Mesodermal cell (in vitro differentiated cells): ENCODE results near the gene PSME2.

Source experiments
- H3K27ac ChIP-seq: 2 replicates; pipeline ENCODE4 v1.7.0; 2013; ENCODE audit warnings: mild to moderate bottlenecking, low read depth, low read length, moderate library complexity; ENCODE audit not compliant: severe bottlenecking
- H3K36me3 ChIP-seq: 2 replicates; pipeline ENCODE4 v1.7.1; 2013; ENCODE audit warnings: mild to moderate bottlenecking, low read length, moderate library complexity; ENCODE audit not compliant: control insufficient read depth, insufficient read depth
- H3K4me1 ChIP-seq: one replicate; pipeline ENCODE4 v1.7.1; 2013; ENCODE audit warnings: mild to moderate bottlenecking, low read length; ENCODE audit not compliant: insufficient read depth, control insufficient read depth, poor library complexity, severe bottlenecking
- H3K4me3 ChIP-seq: 2 replicates; pipeline ENCODE4 v1.7.0; 2013; ENCODE audit warnings: low read length, control low read depth, mild to moderate bottlenecking; ENCODE audit not compliant: insufficient read depth, poor library complexity, severe bottlenecking; ENCODE audit errors: extremely low read depth
- H3K9me3 ChIP-seq: 2 replicates; pipeline ENCODE4 v1.7.1; 2013; ENCODE audit warnings: mild to moderate bottlenecking, low read length, moderate library complexity; ENCODE audit not compliant: control insufficient read depth
- WGBS, 2 experiments: methylation state at CpG; one replicate each; pipeline ENCODE4 v1.1.5; 2013; ENCODE audit warnings: missing lambda C conversion rate in 2 of 2; ENCODE audit not compliant: insufficient coverage in 2 of 2; 5-methylcytosine and 5-hydroxymethylcytosine counted together

PSME2 gene

DNA sequence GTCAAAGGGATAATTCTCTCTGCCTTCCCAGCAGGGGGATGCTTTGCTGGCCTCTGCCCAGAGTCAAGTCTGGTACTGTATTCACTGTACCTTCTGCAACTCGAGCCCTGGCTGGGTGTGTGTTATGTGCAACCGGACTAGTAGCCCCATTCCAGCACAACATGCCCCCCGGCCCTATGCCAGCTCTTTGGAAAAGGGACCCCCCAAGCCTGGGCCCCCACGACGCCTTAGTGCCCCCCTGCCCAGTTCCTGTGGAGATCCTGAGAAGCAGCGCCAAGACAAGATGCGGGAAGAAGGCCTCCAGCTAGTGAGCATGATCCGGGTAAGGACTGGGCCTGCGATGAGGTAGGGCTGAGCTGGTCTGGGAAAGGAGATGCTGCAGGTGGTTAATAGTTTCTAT is 4.2 kb upstream of the PSME2 start:
- Histone ChIP-seq H3K27ac (no peak overlapping the region), H3K36me3 (peaks cover 73% of the 10 kb centered on the region), H3K9me3 (no peaks in the 10 kb centered on the region), H3K4me1 (peaks cover 6% of the 10 kb centered on the region), H3K4me3 (no peak overlapping the region)
- WGBS, 2 experiments: 96 to 100% methylated on average over 7 to 8 of the region's 9 CpGs

DNA sequence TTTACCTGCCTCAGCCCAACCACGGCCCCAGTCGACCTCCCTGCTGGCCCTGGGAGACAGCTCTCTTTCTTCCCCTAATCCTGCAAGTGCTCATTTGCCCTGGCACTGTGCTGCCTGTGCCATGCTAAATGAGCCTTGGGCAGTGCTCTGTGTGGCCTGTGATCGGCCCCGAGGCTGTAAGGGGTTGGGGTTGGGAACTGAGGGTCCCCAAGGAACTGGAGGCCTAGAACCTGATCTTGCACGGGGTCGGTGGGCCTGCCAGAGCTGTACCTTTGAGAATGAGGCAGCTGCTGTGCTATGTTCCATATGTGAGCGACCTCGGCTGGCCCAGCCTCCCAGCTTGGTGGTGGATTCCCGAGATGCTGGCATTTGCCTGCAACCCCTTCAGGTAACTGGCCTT is 3.7 kb upstream of the PSME2 start:
- peaks cover 67% of the 10 kb centered on the region for H3K36me3 ChIP-seq
- 95 to 98% methylated on average over 9 of the region's 9 CpGs for WGBS, 2 experiments
- H3K4me1 ChIP-seq: peaks cover 9% of the 10 kb centered on the region
- no peak overlapping the region for H3K27ac ChIP-seq
- no peak overlapping the region for H3K4me3 ChIP-seq
- no peaks in the 10 kb centered on the region for H3K9me3 ChIP-seq

DNA sequence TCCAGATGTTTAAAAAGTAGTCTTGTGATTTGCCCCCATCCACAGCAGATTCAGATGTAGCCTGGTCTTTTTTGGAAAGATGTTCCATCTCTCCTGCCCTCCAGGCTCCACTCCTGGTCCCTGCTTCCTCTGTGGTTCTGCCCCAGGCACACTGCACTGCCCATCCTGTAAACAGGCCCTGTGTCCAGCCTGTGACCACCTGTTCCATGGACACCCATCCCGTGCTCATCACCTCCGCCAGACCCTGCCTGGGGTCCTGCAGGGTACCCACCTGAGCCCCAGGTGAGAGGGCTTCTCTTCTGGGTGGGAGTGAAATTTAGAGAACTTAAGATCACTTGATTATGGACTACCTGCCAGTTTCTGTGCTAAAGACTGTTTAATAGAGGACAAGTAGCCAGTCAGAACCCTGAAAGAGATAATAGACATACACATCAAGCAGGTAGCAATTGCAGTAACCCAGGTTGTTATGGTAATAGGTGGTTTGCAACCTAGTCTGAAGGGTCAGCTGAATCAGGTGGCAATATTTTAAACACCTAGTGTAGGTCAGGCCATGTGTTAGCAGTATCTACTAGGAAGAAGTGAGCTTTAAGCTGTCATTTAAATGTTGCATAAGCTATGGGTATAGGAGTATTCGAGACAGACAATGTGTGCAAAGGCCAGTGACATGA is 3.0 kb upstream of the PSME2 start:
- no peaks in the 10 kb centered on the region for H3K9me3 ChIP-seq
- 100% methylated on average over 1 of the region's 3 CpGs for WGBS, 2 experiments
- peaks cover 9% of the 10 kb centered on the region for H3K4me1 ChIP-seq
- peaks cover 65% of the 10 kb centered on the region for H3K36me3 ChIP-seq
- H3K4me3 ChIP-seq: no peak overlapping the region
- no peak overlapping the region for H3K27ac ChIP-seq

DNA sequence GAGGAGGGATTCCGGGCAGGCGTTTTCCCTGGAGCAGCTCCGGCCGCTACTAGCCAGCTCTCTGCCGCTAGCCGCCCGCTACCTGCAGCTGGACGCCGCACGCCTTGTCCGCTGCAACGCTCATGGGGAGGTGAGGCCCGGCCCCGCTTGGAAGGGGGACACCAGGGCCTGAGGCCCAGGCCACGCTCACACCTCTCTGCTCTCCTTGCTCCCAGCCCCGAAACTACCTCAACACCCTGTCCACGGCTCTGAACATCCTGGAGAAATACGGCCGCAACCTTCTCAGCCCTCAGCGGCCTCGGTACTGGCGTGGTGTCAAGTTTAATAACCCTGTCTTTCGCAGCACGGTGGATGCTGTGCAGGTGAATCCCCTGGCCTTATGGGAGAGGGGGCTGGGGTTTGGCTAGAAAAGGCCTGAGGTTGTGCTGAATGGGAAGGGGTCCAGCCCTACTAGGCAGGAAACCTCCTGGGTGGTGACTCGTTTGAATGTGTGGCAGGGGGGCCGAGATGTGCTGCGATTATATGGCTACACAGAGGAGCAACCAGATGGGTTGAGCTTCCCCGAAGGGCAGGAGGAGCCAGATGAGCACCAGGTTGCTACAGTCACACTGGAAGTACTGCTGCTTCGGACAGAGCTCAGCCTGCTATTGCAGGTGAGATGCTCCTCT is 1.5 kb upstream of the PSME2 start:
- WGBS, 2 experiments: 7 to 9% methylated on average over 29 of the region's 29 CpGs
- peaks cover 62% of the 10 kb centered on the region for H3K36me3 ChIP-seq
- peaks cover 9% of the 10 kb centered on the region for H3K4me1 ChIP-seq
- peak overlapping the region; percentile 95 for H3K4me3 ChIP-seq
- peak overlapping the region; percentile 24 for H3K27ac ChIP-seq
- no peaks in the 10 kb centered on the region for H3K9me3 ChIP-seq

DNA sequence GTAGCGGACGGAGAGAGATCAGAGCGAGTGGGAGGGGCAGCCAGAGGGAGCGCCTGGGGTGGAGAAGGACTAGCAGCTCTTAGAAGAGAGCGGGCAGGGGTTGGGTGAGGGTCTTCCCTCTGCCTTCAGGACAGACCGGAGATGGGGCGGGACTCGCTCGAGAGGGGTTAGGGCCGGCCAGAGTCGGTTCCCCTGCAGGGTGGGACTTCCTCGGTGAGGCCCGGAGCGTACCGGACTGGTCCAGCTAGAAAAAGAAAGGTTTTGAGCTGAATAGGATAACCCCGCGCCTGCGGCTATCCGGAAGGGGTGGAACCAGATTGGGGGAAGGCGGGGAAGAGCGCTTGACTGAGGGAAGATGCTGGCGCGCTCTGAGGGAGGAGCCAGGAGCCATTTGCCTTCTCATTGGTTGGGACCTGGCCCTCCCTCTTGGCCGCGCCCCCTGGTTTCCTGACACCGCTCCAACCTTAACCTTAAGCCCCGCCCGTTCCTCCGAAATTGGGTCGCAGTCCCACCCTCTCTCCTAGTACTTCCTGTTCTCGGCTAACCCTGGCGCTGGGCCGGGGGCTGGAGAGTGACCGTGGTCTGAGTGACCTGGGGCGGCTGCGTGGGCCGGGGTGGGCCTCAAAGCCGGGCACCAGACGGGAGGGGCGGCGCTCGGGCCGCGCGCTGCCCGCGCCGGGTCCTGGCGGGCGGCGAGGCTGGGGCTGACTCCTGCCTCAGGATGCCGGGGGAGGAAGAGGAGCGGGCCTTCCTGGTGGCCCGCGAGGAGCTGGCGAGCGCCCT is 759 bp upstream of the PSME2 start, which contains the start of gene RNF31:
TSS of gene RNF31 (plus strand) at position 521 of the 783 bp plus-strand sequence. CDS start at position 722, 201 bp downstream.
- peaks cover 55% of the 10 kb centered on the region for H3K36me3 ChIP-seq
- H3K4me1 ChIP-seq: peaks cover 9% of the 10 kb centered on the region
- peak within 1 kb of the TSS; percentile 75 for H3K27ac ChIP-seq
- WGBS, 2 experiments: 0% methylated on average over 49 to 50 of the region's 57 CpGs
- peak within 1 kb of the TSS; percentile 95 for H3K4me3 ChIP-seq
- H3K9me3 ChIP-seq: no peaks in the 10 kb centered on the region

DNA sequence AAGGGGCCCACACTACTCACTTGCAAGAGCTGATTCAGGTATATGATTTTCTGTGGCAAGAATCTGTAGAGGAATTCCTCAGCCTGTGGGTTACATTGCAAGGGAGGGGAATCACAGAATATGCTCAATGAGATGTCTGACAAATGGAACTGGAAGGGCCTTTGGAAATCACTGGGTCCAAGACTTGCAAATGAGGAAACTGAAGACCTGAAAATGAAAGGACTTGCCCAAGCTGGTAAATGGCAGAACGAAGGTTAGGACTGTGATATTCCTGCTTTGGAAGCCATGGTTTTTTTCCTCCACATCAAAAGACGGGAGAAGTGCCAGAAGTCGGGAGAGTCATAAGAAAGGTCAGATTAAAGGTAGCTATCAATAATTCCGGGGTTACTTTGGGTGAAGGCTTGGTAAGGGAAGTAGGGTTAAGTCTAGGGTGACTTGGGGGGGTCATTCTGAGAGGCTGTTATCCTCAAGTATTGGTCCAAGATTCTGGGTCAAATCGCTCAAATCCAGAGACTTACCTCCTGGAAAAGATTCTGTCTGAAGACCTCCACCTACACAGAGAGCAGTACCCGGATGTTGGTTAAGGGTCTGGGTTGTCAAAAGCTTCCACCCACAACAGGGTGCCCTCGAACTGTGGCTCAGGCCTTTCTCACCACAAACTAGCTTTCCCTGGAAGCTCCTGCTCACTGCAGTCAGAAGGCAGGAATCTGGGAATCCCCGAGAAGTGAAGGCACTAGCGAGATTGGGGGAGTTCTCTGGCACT is 539 bp downstream of the PSME2 start:
- Histone ChIP-seq H3K9me3 (no peaks in the 10 kb centered on the region), H3K4me3 (peak overlapping the region; percentile 95), H3K4me1 (peaks cover 9% of the 10 kb centered on the region), H3K36me3 (peaks cover 42% of the 10 kb centered on the region), H3K27ac (peak overlapping the region; percentile 71)
- WGBS, 2 experiments: 47 to 66% methylated on average over 3 to 6 of the region's 9 CpGs

DNA sequence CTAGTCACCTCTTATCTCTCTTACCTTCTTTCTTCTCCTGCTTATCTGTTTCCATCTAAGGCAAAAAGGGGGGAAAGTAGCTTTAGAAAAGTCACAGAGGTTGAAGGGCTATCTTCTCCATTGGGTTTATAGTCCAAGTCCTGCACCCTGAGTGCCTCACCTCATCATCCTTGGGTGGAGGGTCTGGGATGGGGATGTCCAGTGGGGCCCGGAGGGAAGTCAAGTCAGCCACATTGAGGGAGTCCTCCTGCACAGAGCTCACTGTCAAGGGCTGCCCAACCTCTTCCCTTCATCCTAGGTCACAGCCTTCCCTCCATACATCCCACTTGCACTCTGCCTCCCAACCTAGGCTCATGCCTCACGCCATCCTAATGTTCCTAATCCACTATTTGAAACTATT is 1.2 kb downstream of the PSME2 start:
- H3K27ac ChIP-seq: no peak overlapping the region
- WGBS, 2 experiments: 100% methylated on average over 2 of the region's 2 CpGs; no CpG with 5 or more reads in 1 of the 2 experiments
- no peak overlapping the region for H3K4me3 ChIP-seq
- peaks cover 9% of the 10 kb centered on the region for H3K4me1 ChIP-seq
- peaks cover 35% of the 10 kb centered on the region for H3K36me3 ChIP-seq
- no peaks in the 10 kb centered on the region for H3K9me3 ChIP-seq

DNA sequence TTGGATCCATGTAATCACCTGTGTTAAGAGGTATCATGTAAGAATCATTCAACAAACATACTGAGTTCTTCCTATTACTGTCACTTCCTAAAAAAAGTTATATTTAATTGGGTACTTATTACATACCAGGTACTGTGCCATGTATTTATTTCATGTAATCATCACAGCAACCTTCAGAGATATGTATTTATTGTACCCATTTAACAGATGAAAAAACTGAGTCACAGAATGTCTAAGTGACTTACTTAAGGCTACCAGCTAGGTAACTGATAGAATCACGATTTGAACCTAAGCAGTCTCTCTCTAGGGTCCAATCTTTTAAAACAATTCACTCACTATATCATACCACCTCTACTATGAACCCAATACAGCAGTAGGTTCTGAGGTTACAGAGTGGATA is 2.0 kb downstream of the PSME2 start:
- Histone ChIP-seq H3K27ac (no peak overlapping the region), H3K9me3 (no peaks in the 10 kb centered on the region), H3K4me3 (no peak overlapping the region), H3K36me3 (peaks cover 31% of the 10 kb centered on the region), H3K4me1 (peaks cover 9% of the 10 kb centered on the region)
- WGBS, 2 experiments: 100% methylated on average over 1 of the region's 1 CpG; no CpG with 5 or more reads in 1 of the 2 experiments

DNA sequence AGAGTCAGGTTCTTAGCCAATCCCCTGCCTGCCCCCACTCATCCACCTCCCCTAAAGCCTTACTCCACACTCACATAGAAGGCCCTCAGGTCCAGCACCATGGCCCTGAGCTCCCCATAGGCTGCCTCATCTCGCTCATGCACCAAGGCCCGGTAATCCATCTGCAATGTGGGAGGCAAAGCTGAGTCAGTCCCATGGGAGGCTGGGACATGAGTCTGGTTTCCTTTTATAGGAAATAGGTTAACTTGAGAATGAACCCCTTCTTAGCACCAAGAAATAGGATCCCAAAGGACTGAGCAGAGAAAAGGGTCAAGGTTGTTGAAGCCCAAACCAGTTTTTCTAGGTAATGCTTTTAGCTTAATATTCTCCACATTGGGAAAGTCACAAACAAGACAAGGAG is 2.9 kb downstream of the PSME2 start:
- WGBS, 2 experiments: 100% methylated on average over 2 of the region's 2 CpGs
- H3K36me3 ChIP-seq: peaks cover 31% of the 10 kb centered on the region
- H3K9me3 ChIP-seq: no peaks in the 10 kb centered on the region
- peaks cover 9% of the 10 kb centered on the region for H3K4me1 ChIP-seq
- no peak overlapping the region for H3K4me3 ChIP-seq
- H3K27ac ChIP-seq: no peak overlapping the region
